ENCODE results near the gene PRKCI.
"Not testable (repeated sequence)": the region's sequence is repeated elsewhere in the genome, so short reads cannot be mapped to it uniquely, and the experiment has no call there.

PRKCI gene

GRCh38 chr3:170267793-170268192 lies 45.6 kb downstream of the PRKCI start:
- no peak for DNase-seq (ENCODE audit: low read depth)
- no peak overlapping the region for H3K4me3 ChIP-seq (ENCODE audit: low read depth, low read length)
- TF ChIP-seq MAX (IDR thresholded peaks at IDR 0.05; ENCODE audit: low read depth, low read length) (no peak), MYC (IDR thresholded peaks at IDR 0.05; ENCODE audit: low read depth, low read length) (no peak), POLR2A (IDR thresholded peaks at IDR 0.05; ENCODE audit: extremely low read depth, insufficient read length) (no peak), CTCF (IDR thresholded peaks at IDR 0.05; ENCODE audit: low read depth, low read length) (no peak)

- not testable (repeated sequence) for DNase-seq (ENCODE audit: low read depth); H3K4me3 ChIP-seq (ENCODE audit: low read depth, low read length)
These were observed 47.5 kb downstream of the PRKCI start for GRCh38 chr3:170269673-170270254.

- no peak overlapping the region for H3K4me3 ChIP-seq (ENCODE audit: low read depth, low read length)
- TF ChIP-seq POLR2A (IDR thresholded peaks at IDR 0.05; ENCODE audit: extremely low read depth, insufficient read length), result no peak
- no peak for TF ChIP-seq MAX (IDR thresholded peaks at IDR 0.05; ENCODE audit: low read depth, low read length)
- TF ChIP-seq CTCF (IDR thresholded peaks at IDR 0.05; ENCODE audit: low read depth, low read length), result no peak
- no peak for TF ChIP-seq MYC (IDR thresholded peaks at IDR 0.05; ENCODE audit: low read depth, low read length)
- no peak for DNase-seq (ENCODE audit: low read depth)
These were observed 48.2 kb downstream of the PRKCI start for GRCh38 chr3:170270282-170270881.

GRCh38 chr3:170274641-170275040 lies 52.4 kb downstream of the PRKCI start:
- DNase-seq (ENCODE audit: low read depth), result no peak
- no peak overlapping the region for H3K4me3 ChIP-seq (ENCODE audit: low read depth, low read length)
- TF ChIP-seq MYC (IDR thresholded peaks at IDR 0.05; ENCODE audit: low read depth, low read length) (no peak), CTCF (IDR thresholded peaks at IDR 0.05; ENCODE audit: low read depth, low read length) (no peak), MAX (IDR thresholded peaks at IDR 0.05; ENCODE audit: low read depth, low read length) (no peak)

- no peak overlapping the region for H3K4me3 ChIP-seq (ENCODE audit: low read depth, low read length)
- TF ChIP-seq MAX (IDR thresholded peaks at IDR 0.05; ENCODE audit: low read depth, low read length), result no peak
- no peak for TF ChIP-seq MYC (IDR thresholded peaks at IDR 0.05; ENCODE audit: low read depth, low read length)
- TF ChIP-seq CTCF (IDR thresholded peaks at IDR 0.05; ENCODE audit: low read depth, low read length), result no peak
- no peak for TF ChIP-seq POLR2A (IDR thresholded peaks at IDR 0.05; ENCODE audit: extremely low read depth, insufficient read length)
- DNase-seq (ENCODE audit: low read depth), result no peak
These were observed 53.6 kb downstream of the PRKCI start for GRCh38 chr3:170275832-170276231.

GRCh38 chr3:170277311-170277710 lies 55.1 kb downstream of the PRKCI start:
- not testable (repeated sequence) for DNase-seq (ENCODE audit: low read depth); H3K4me3 ChIP-seq (ENCODE audit: low read depth, low read length)

Data from NB4 (cell line).